ENCODE data around the gene FGGY. TPM values are rescaled to one million over a fixed set of nuclear protein-coding genes. Genes with fewer than 3 reads are reported as not detected.
A peak's percentile ranks its signal among the peaks of the same experiment; 100 is the strongest.

FGGY gene
- total and polyA plus RNA-seq, 2 donors (not counting 3 experiments of a cell fraction or from before 2014, with no cell fraction given): 5.6 to 6.4 TPM

GRCh38 chr1:59317343-59317742, 20.4 kb downstream of the FGGY start:
- H3K27me3 ChIP-seq (ENCODE audit: control insufficient read depth in 2 of 2, insufficient read depth in 2 of 2, low read length in 2 of 2): no peaks in the 10 kb centered on the region
- H3K9me3 ChIP-seq (replicated peaks; ENCODE audit: control insufficient read depth, insufficient read depth, low read length): no peaks in the 10 kb centered on the region
- no peaks in the 10 kb centered on the region for H4K20me1 ChIP-seq (replicated peaks; ENCODE audit: control insufficient read depth, extremely low read depth, insufficient read depth, low read length)
- no peak overlapping the region for H3K27ac ChIP-seq (ENCODE audit: insufficient read depth, low read depth, low read length)
- ChIA-PET POLR2A (no interaction called here), CTCF (interaction anchor here (1.4 kb wide), 1 partner anchor 382 kb away, joined by 6 read pairs; no protein-coding TSS in a partner anchor)
- peak overlapping the region; percentile 79 for H2AFZ ChIP-seq (ENCODE audit: low read depth, low read length)
- dilution Hi-C loops (cut with MboI; ENCODE audit: extremely low pct_ligation_motif_present, low sequenced_read_pairs) (no loop called here), intact Hi-C loops (cut with micrococcal nuclease) (no loop called here)
- FAIRE-seq (no peak), DNase-seq (ENCODE audit: low read depth, low spot score) (no peak)
- no peaks in the 10 kb centered on the region for H3K9me1 ChIP-seq (replicated peaks; ENCODE audit: control insufficient read depth, extremely low read depth, insufficient read depth, low read length)
- H3K9ac ChIP-seq (replicated peaks; ENCODE audit: extremely low read depth, insufficient read depth, low read length): no peak overlapping the region
- H3K4me3 ChIP-seq (replicated peaks in 1 of 3; ENCODE audit: insufficient read depth in 1 of 3, low read depth in 1 of 3, low read length in 3 of 3): no peak overlapping the region
- H3K4me1 ChIP-seq (ENCODE audit: control insufficient read depth, extremely low read depth, insufficient read depth, low read length): peaks cover 15% of the 10 kb centered on the region
- H3K4me2 ChIP-seq (ENCODE audit: insufficient read depth, low read length): no peak overlapping the region
- TF ChIP-seq MAX (IDR thresholded peaks at IDR 0.05; ENCODE audit: insufficient read depth, insufficient read length): no peak
- H3K36me3 ChIP-seq (ENCODE audit: control insufficient read depth in 2 of 2, extremely low read depth in 1 of 2, insufficient read depth in 2 of 2, low read length in 2 of 2): no peaks in the 10 kb centered on the region
- no peaks in the 10 kb centered on the region for H3K79me2 ChIP-seq (ENCODE audit: control insufficient read depth, insufficient read depth, low read length)
- BruUV-seq (replicated peaks): no TSS peak

- no peak for TF ChIP-seq POLR2A (IDR thresholded peaks at IDR 0.05; ENCODE audit: low read depth, low read length)
- no peak for TF ChIP-seq MYC (IDR thresholded peaks at IDR 0.05; ENCODE audit: low read depth, low read length)
- TF ChIP-seq MAX (IDR thresholded peaks at IDR 0.05; ENCODE audit: insufficient read depth, insufficient read length): no peak
- TF ChIP-seq GATA2 (IDR thresholded peaks at IDR 0.05; ENCODE audit: insufficient read depth, insufficient read length, low read depth, low read length): no peak
- no peak for TF ChIP-seq CTCF (IDR thresholded peaks at IDR 0.05; ENCODE audit: extremely low read depth in 1 of 2, insufficient read depth in 1 of 2, low read depth in 1 of 2, low read length in 2 of 2)
- TF ChIP-seq FOS (IDR thresholded peaks at IDR 0.05; ENCODE audit: borderline replicate concordance, insufficient read depth, low read length): no peak
- no peak for TF ChIP-seq POLR2AphosphoS5 (IDR thresholded peaks at IDR 0.05; ENCODE audit: insufficient read depth, low read depth, low read length)
- no peak for TF ChIP-seq EZH2 (IDR thresholded peaks at IDR 0.05; ENCODE audit: borderline replicate concordance, low read depth, low read length, severe bottlenecking)
- no peak for TF ChIP-seq JUN (IDR thresholded peaks at IDR 0.05; ENCODE audit: borderline replicate concordance, insufficient read depth, insufficient read length, low read depth)
- H3K4me2 ChIP-seq (ENCODE audit: insufficient read depth, low read length): no peak overlapping the region
- ChIA-PET CTCF (no interaction called here), POLR2A (no interaction called here)
- intact Hi-C loops (cut with micrococcal nuclease) (no loop called here), dilution Hi-C loops (cut with MboI; ENCODE audit: extremely low pct_ligation_motif_present, low sequenced_read_pairs) (no loop called here)
- H3K9ac ChIP-seq (replicated peaks; ENCODE audit: extremely low read depth, insufficient read depth, low read length): no peak overlapping the region
- no peaks in the 10 kb centered on the region for H4K20me1 ChIP-seq (replicated peaks; ENCODE audit: control insufficient read depth, extremely low read depth, insufficient read depth, low read length)
- H3K4me3 ChIP-seq (replicated peaks in 1 of 3; ENCODE audit: insufficient read depth in 1 of 3, low read depth in 1 of 3, low read length in 3 of 3): no peak overlapping the region
- H3K9me3 ChIP-seq (replicated peaks; ENCODE audit: control insufficient read depth, insufficient read depth, low read length): no peaks in the 10 kb centered on the region
- H3K27me3 ChIP-seq (ENCODE audit: control insufficient read depth in 2 of 2, insufficient read depth in 2 of 2, low read length in 2 of 2): no peaks in the 10 kb centered on the region
- H3K79me2 ChIP-seq (ENCODE audit: control insufficient read depth, insufficient read depth, low read length): no peaks in the 10 kb centered on the region
- H3K27ac ChIP-seq (ENCODE audit: insufficient read depth, low read depth, low read length): no peak overlapping the region
- no peaks in the 10 kb centered on the region for H3K36me3 ChIP-seq (ENCODE audit: control insufficient read depth in 2 of 2, extremely low read depth in 1 of 2, insufficient read depth in 2 of 2, low read length in 2 of 2)
- H3K4me1 ChIP-seq (ENCODE audit: control insufficient read depth, extremely low read depth, insufficient read depth, low read length): peaks cover 15% of the 10 kb centered on the region
- no TSS peak for BruUV-seq (replicated peaks)
- H3K9me1 ChIP-seq (replicated peaks; ENCODE audit: control insufficient read depth, extremely low read depth, insufficient read depth, low read length): no peaks in the 10 kb centered on the region
- H2AFZ ChIP-seq (ENCODE audit: low read depth, low read length): no peak overlapping the region
- FAIRE-seq (no peak), DNase-seq (ENCODE audit: low read depth, low spot score) (no peak)
These were observed 20.9 kb downstream of the FGGY start for GRCh38 chr1:59317780-59318179.

All from endothelial cell of umbilical vein (primary cell).